K562 (cell line): ENCODE data around the gene NIPA2. TPM values are rescaled to one million over a fixed set of nuclear protein-coding genes. Genes with fewer than 3 reads are reported as not detected.
A peak's percentile ranks its signal among the peaks of the same experiment; 100 is the strongest.

Experiments used
- ATAC-seq: fragments of 200-7000 bp; cut with Tn5 transposase; 3 replicates; pipeline ENCODE4 v1.9.1; 2020; ENCODE audit warnings: moderate library complexity
- BruUV-seq: library from RNA; stranded (reverse); fragments of 400-500 nt; replicated peaks from 2 replicates; lab custom pipeline; 2021; lab: Mats Ljungman, UMichigan
- CTCF ChIA-PET: fragments of 300-600 bp; formaldehyde crosslinking; extraction: SDS; loops from one replicate; lab custom pipeline; 2021; ENCODE audit warnings: low intra/inter-chr PET ratio; lab: Yijun Ruan, JAX
- POLR2A ChIA-PET: fragments of 300-600, 350-650 bp; sonication (Branson Sonifier 250); formaldehyde crosslinking; extraction: SDS; loops from one replicate; lab custom pipeline; 2021; ENCODE audit warnings: antibody characterized with exemption, inconsistent platforms; lab: Yijun Ruan, JAX
- DNase-seq, 4 experiments: peaks; one replicate each; pipeline versions ENCODE4 v3.0.0 to v3.0.0-alpha.2; 2011 to 2018; ENCODE audit warnings: low spot score in 3 of 4, mixed read lengths in 3 of 4; ENCODE audit errors: extremely low read depth in 1 of 4
- FAIRE-seq: peaks from 2 replicates; lab custom pipeline; 2011; peaks lifted over from hg19 to GRCh38; lab: Jason Lieb, UNC
- H2AFZ ChIP-seq: 2 replicates; pipeline ENCODE4 v1.6.0; 2011; ENCODE audit warnings: low read depth, low read length, control low read depth, inconsistent platforms
- H3K27ac ChIP-seq: fragments of 200-600 bp; 3 replicates; pipeline ENCODE4 v1.8.0; 2011; ENCODE audit warnings: low read depth, mild to moderate bottlenecking, control low read depth, inconsistent platforms, low read length, moderate library complexity, mixed read lengths; ENCODE audit errors: extremely low read depth
- H3K27me3 ChIP-seq, 2 experiments: fragments of 300-600 bp in 1 of 2; 2 replicates in 1 of 2; 3 replicates in 1 of 2; pipeline versions ENCODE4 v1.6.0 to v1.8.0; 2011; ENCODE audit warnings: inconsistent platforms in 2 of 2, low read length in 2 of 2, mild to moderate bottlenecking in 1 of 2, mixed read lengths in 1 of 2, moderate library complexity in 1 of 2; ENCODE audit not compliant: control insufficient read depth in 2 of 2, insufficient read depth in 2 of 2
- H3K36me3 ChIP-seq: fragments of 300-600 bp; 3 replicates; pipeline ENCODE4 v1.8.0; 2011; ENCODE audit warnings: mild to moderate bottlenecking, low read length, inconsistent platforms; ENCODE audit not compliant: control insufficient read depth, insufficient read depth
- H3K4me1 ChIP-seq, 2 experiments: fragments of 200-600 bp in 1 of 2; replicated peaks in 1 of 2; 2 replicates in 1 of 2; 3 replicates in 1 of 2; pipeline versions ENCODE4 v1.5.1 to v1.8.0; 2011; ENCODE audit warnings: inconsistent platforms in 2 of 2, low read length in 2 of 2, mild to moderate bottlenecking in 1 of 2, mixed read lengths in 1 of 2, moderate library complexity in 1 of 2; ENCODE audit not compliant: control insufficient read depth in 2 of 2, insufficient read depth in 2 of 2
- H3K4me2 ChIP-seq: 2 replicates; pipeline ENCODE4 v1.6.1; 2011; ENCODE audit warnings: low read length, control low read depth, inconsistent platforms, mixed read lengths; ENCODE audit not compliant: insufficient read depth
- H3K4me3 ChIP-seq: fragments of 200-600 bp; sonication (generic), shearing (Covaris generic); 2 replicates; pipeline ENCODE4 v1.5.1; 2016; ENCODE audit warnings: control low read depth, inconsistent platforms
- H3K79me2 ChIP-seq: fragments of 200-600 bp; 3 replicates; pipeline ENCODE4 v1.8.0; 2011; ENCODE audit warnings: low read length, inconsistent platforms; ENCODE audit not compliant: control insufficient read depth, insufficient read depth
- H3K9ac ChIP-seq, 2 experiments: 2 replicates each; pipeline versions ENCODE4 v1.6.0 to v1.6.1; 2011; ENCODE audit warnings: low read depth in 2 of 2, low read length in 2 of 2, control low read depth in 1 of 2, inconsistent platforms in 1 of 2, mild to moderate bottlenecking in 1 of 2, mixed read lengths in 1 of 2; ENCODE audit not compliant: insufficient read depth in 1 of 2
- H3K9me1 ChIP-seq: one replicate; pipeline ENCODE4 v1.6.0; 2011; ENCODE audit warnings: inconsistent platforms, mild to moderate bottlenecking, low read length, moderate library complexity; ENCODE audit not compliant: control insufficient read depth, insufficient read depth
- H3K9me3 ChIP-seq: replicated peaks from 2 replicates; pipeline ENCODE4 v1.5.1; 2011; ENCODE audit warnings: low read depth, low read length, inconsistent platforms; ENCODE audit not compliant: control insufficient read depth, insufficient read depth
- H4K20me1 ChIP-seq: replicated peaks from 2 replicates; pipeline ENCODE4 v1.6.1; 2011; ENCODE audit warnings: low read length, inconsistent platforms, mixed read lengths; ENCODE audit not compliant: control insufficient read depth, insufficient read depth
- BDP1 ChIP-seq: IDR thresholded peaks from 3 replicates; pipeline ENCODE4 v1.6.1; 2011; ENCODE audit not compliant: insufficient read length, insufficient read depth
- EGR1 ChIP-seq: fragments of 450-650 bp; conservative IDR thresholded peaks from 2 replicates; pipeline ENCODE4 v1.6.1; 2017; ENCODE audit warnings: mild to moderate bottlenecking
- NKRF ChIP-seq: fragments of 450-650 bp; IDR thresholded peaks from 2 replicates; pipeline ENCODE4 v1.6.1; 2016; ENCODE audit warnings: borderline replicate concordance
- RNF219 ChIP-seq: fragments of 250-450 bp; sonication (Bioruptor Pico); IDR thresholded peaks from 2 replicates; pipeline ENCODE4 v1.5.0; 2022; ENCODE audit warnings: mild to moderate bottlenecking
- USF1 ChIP-seq: sonication (generic); formaldehyde crosslinking; IDR thresholded peaks from 2 replicates; pipeline ENCODE4 v1.9.0; 2022; ENCODE audit warnings: mild to moderate bottlenecking, missing genetic modification reagents
- ZNF121 ChIP-seq: sonication (generic); formaldehyde crosslinking; conservative IDR thresholded peaks from 2 replicates; pipeline ENCODE4 v1.8.0; 2022; ENCODE audit warnings: missing genetic modification reagents
- ZNF146 ChIP-seq: IDR thresholded peaks from one replicate; pipeline ENCODE4 v1.6.1; 2018; ENCODE audit warnings: missing compliant biosample characterization; ENCODE audit not compliant: unreplicated experiment
- ZNF764 ChIP-seq: fragments of 250-450 bp; sonication (Bioruptor Pico); IDR thresholded peaks from 2 replicates; pipeline ENCODE4 v1.4.0; 2020; ENCODE audit warnings: low read depth, mild to moderate bottlenecking, moderate library complexity
- in situ Hi-C: fragments of 300-500 bp; cut with MboI; formaldehyde crosslinking; loops from 4 replicates; pipeline ENCODE4 v1.15.0; 2018; ENCODE audit warnings: inconsistent platforms, mixed read lengths
- intact Hi-C: fragments of 100-400 bp; cut with micrococcal nuclease; formaldehyde crosslinking; loops from 2 replicates; pipeline ENCODE4 v1.14.2; 2022
- polyA plus RNA-seq, 8 experiments: library from polyadenylated mRNA; depleted of rRNA in 4 of 8; stranded (reverse) in 5 of 8; unstranded in 3 of 8; fragments of >200 nt; fragmentation: Nextera tagmentation in 2 of 8; fragmentation: Illumina TruSeq in 1 of 8; extraction: Ambion mirVana in 2 of 8; extraction: Trizol in 1 of 8; gene quantifications; 2 replicates each; pipeline versions ENCODE4 v1.2.1 to v1.2.3, GENCODE V29; 2011 to 2014; ENCODE audit warnings: inconsistent platforms in 1 of 8, missing spikeins in 1 of 8
- total RNA-seq, 7 experiments: library from RNA; depleted of rRNA in 6 of 7; stranded (reverse); fragments of >200 nt in 6 of 7; fragmentation: Illumina TruSeq in 2 of 7; extraction: Trizol in 2 of 7; gene quantifications; 2 replicates each; pipeline versions ENCODE4 v1.2.1 to v1.2.3, GENCODE V29; 2011 to 2021; ENCODE audit warnings: low replicate concordance in 1 of 7

The NIPA2 gene
- total and polyA plus RNA-seq, 9 of the 15 experiments (the other 6 are each of a cell fraction or from before 2014, with no cell fraction given) = 18.7 to 107 (median 87.3) TPM

GRCh38 chr15:22796079-22796478 is 42.4 kb upstream of the NIPA2 start:
- BruUV-seq = no TSS peak
- no peak for TF ChIP-seq EGR1
- peak; percentile 35; the same call in 1 of the 2 replicates for TF ChIP-seq ZNF121
- TF ChIP-seq NKRF = no peak
- no peak for TF ChIP-seq ZNF764
- no peak for TF ChIP-seq USF1 (CRISPR knock-in tag)
- no peak for TF ChIP-seq ZNF146
- no peak for TF ChIP-seq BDP1
- TF ChIP-seq RNF219 = no peak
- Histone ChIP-seq H3K9me1 (peaks cover 8% of the 10 kb centered on the region), H3K4me1 (peaks cover 16 to 25% of the 10 kb centered on the region in 2 experiments), H3K9me3 (no peaks in the 10 kb centered on the region), H3K9ac (no peak overlapping the region), H3K27me3 (no peaks in the 10 kb centered on the region), H3K27ac (no peak overlapping the region), H2AFZ (no peak overlapping the region), H4K20me1 (peaks cover 7% of the 10 kb centered on the region), H3K36me3 (peaks cover 8% of the 10 kb centered on the region; the same call in 2 of the 3 replicates), H3K79me2 (peaks cover 81% of the 10 kb centered on the region), H3K4me2 (no peak overlapping the region), H3K4me3 (no peak overlapping the region)
- in situ Hi-C loops = no loop called here
- intact Hi-C loops = no loop called here
- DNase-seq = no peak
- CTCF ChIA-PET = no interaction called here
- FAIRE-seq = no peak
- 0 out of 3 replicates have a peak, but pooled peaks have one; percentile 8 for ATAC-seq
- POLR2A ChIA-PET = no interaction called here
